ENCODE results near the gene TMEM259. TPM values are rescaled to one million over a fixed set of nuclear protein-coding genes. Genes with fewer than 3 reads are reported as not detected.

The TMEM259 gene
- total and polyA plus RNA-seq, 2 of the 13 experiments (the other 11 are each of a cell fraction or from before 2014, with no cell fraction given): 64.7 to 164 TPM

DNA sequence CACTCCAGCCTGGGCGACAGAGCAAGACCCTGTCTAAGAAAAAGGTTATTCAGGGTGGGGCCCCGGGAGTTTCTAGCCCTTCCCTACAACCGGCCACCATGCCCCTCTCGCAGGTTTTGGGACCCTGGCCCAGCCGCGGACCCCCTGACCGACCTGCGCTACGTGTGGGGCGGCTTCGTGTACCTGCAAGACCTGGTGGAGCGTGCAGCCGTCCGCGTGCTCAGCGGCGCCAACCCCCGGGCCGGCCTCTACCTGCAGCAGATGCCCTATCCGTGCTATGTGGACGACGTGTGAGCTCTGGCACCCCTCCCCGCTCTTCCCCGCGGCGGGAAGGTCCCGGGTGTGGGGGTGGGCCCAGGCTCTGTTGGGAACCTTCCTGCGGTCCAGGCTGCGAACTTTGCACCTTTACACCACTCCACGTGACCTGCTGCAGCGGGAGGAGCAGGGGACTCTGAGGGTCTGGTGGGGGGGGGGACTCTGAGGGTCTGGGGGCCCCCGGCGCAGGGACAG, 25.2 kb upstream of the TMEM259 start (continued):
- TF ChIP-seq SOX6 (IDR thresholded peaks at IDR 0.05) (no peak), SOX6 (CRISPR knock-in tag; IDR thresholded peaks at IDR 0.05) (no peak), RXRB (CRISPR knock-in tag; IDR thresholded peaks at IDR 0.05; ENCODE audit: borderline replicate concordance) (no peak), POLR2G (IDR thresholded peaks at IDR 0.05; ENCODE audit: low read depth, low read length) (no peak), ZNF883 (CRISPR knock-in tag; IDR thresholded peaks at IDR 0.05; ENCODE audit: not compliant biosample characterization) (no peak), ZNF335 (CRISPR knock-in tag; IDR thresholded peaks at IDR 0.05) (no peak), GZF1 (CRISPR knock-in tag; IDR thresholded peaks at IDR 0.05) (no peak), ZNF274 (CRISPR knock-in tag; IDR thresholded peaks at IDR 0.05) (peak; percentile 68; the same call in 1 of the 2 replicates), ZSCAN29 (CRISPR knock-in tag; conservative IDR thresholded peaks at IDR 0.05) (no peak), GTF3A (CRISPR knock-in tag; conservative IDR thresholded peaks at IDR 0.05) (no peak), TCF7 (IDR thresholded peaks at IDR 0.05; ENCODE audit: low read depth) (no peak)
- TF ChIP-seq, protein P1, sequence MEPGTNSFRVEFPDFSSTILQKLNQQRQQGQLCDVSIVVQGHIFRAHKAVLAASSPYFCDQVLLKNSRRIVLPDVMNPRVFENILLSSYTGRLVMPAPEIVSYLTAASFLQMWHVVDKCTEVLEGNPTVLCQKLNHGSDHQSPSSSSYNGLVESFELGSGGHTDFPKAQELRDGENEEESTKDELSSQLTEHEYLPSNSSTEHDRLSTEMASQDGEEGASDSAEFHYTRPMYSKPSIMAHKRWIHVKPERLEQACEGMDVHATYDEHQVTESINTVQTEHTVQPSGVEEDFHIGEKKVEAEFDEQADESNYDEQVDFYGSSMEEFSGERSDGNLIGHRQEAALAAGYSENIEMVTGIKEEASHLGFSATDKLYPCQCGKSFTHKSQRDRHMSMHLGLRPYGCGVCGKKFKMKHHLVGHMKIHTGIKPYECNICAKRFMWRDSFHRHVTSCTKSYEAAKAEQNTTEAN (CRISPR knock-in tag; conservative IDR thresholded peaks at IDR 0.05): 0 out of 2 replicates have a peak, but pooled peaks have one; percentile 43
- TF ChIP-seq, protein P2, sequence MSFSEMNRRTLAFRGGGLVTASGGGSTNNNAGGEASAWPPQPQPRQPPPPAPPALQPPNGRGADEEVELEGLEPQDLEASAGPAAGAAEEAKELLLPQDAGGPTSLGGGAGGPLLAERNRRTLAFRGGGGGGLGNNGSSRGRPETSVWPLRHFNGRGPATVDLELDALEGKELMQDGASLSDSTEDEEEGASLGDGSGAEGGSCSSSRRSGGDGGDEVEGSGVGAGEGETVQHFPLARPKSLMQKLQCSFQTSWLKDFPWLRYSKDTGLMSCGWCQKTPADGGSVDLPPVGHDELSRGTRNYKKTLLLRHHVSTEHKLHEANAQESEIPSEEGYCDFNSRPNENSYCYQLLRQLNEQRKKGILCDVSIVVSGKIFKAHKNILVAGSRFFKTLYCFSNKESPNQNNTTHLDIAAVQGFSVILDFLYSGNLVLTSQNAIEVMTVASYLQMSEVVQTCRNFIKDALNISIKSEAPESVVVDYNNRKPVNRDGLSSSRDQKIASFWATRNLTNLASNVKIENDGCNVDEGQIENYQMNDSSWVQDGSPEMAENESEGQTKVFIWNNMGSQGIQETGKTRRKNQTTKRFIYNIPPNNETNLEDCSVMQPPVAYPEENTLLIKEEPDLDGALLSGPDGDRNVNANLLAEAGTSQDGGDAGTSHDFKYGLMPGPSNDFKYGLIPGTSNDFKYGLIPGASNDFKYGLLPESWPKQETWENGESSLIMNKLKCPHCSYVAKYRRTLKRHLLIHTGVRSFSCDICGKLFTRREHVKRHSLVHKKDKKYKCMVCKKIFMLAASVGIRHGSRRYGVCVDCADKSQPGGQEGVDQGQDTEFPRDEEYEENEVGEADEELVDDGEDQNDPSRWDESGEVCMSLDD (CRISPR knock-in tag; IDR thresholded peaks at IDR 0.05; ENCODE audit: borderline replicate concordance): 0 out of 2 replicates have a peak, but pooled peaks have one; percentile 46
- TF ChIP-seq, protein P3, sequence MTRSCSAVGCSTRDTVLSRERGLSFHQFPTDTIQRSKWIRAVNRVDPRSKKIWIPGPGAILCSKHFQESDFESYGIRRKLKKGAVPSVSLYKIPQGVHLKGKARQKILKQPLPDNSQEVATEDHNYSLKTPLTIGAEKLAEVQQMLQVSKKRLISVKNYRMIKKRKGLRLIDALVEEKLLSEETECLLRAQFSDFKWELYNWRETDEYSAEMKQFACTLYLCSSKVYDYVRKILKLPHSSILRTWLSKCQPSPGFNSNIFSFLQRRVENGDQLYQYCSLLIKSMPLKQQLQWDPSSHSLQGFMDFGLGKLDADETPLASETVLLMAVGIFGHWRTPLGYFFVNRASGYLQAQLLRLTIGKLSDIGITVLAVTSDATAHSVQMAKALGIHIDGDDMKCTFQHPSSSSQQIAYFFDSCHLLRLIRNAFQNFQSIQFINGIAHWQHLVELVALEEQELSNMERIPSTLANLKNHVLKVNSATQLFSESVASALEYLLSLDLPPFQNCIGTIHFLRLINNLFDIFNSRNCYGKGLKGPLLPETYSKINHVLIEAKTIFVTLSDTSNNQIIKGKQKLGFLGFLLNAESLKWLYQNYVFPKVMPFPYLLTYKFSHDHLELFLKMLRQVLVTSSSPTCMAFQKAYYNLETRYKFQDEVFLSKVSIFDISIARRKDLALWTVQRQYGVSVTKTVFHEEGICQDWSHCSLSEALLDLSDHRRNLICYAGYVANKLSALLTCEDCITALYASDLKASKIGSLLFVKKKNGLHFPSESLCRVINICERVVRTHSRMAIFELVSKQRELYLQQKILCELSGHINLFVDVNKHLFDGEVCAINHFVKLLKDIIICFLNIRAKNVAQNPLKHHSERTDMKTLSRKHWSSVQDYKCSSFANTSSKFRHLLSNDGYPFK (CRISPR knock-in tag; IDR thresholded peaks at IDR 0.05; ENCODE audit: borderline replicate concordance): 0 out of 2 replicates have a peak, but pooled peaks have one; percentile 46
- TF ChIP-seq, protein P4, sequence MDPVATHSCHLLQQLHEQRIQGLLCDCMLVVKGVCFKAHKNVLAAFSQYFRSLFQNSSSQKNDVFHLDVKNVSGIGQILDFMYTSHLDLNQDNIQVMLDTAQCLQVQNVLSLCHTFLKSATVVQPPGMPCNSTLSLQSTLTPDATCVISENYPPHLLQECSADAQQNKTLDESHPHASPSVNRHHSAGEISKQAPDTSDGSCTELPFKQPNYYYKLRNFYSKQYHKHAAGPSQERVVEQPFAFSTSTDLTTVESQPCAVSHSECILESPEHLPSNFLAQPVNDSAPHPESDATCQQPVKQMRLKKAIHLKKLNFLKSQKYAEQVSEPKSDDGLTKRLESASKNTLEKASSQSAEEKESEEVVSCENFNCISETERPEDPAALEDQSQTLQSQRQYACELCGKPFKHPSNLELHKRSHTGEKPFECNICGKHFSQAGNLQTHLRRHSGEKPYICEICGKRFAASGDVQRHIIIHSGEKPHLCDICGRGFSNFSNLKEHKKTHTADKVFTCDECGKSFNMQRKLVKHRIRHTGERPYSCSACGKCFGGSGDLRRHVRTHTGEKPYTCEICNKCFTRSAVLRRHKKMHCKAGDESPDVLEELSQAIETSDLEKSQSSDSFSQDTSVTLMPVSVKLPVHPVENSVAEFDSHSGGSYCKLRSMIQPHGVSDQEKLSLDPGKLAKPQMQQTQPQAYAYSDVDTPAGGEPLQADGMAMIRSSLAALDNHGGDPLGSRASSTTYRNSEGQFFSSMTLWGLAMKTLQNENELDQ (CRISPR knock-in tag; IDR thresholded peaks at IDR 0.05; ENCODE audit: borderline replicate concordance): no peak
- TF ChIP-seq, protein P5, sequence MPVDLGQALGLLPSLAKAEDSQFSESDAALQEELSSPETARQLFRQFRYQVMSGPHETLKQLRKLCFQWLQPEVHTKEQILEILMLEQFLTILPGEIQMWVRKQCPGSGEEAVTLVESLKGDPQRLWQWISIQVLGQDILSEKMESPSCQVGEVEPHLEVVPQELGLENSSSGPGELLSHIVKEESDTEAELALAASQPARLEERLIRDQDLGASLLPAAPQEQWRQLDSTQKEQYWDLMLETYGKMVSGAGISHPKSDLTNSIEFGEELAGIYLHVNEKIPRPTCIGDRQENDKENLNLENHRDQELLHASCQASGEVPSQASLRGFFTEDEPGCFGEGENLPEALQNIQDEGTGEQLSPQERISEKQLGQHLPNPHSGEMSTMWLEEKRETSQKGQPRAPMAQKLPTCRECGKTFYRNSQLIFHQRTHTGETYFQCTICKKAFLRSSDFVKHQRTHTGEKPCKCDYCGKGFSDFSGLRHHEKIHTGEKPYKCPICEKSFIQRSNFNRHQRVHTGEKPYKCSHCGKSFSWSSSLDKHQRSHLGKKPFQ (CRISPR knock-in tag; IDR thresholded peaks at IDR 0.05; ENCODE audit: insufficient replicate concordance): peak; percentile 66

Data from HepG2 (cell line).